SK-N-SH (cell line): ENCODE data around the gene DLX4. TPM values are rescaled to one million over a fixed set of nuclear protein-coding genes. Genes with fewer than 3 reads are reported as not detected.

ENCODE experiments used
- CTCF ChIA-PET: fragments of 300-600, 350-600 bp; formaldehyde crosslinking; extraction: SDS; loops from one replicate; lab custom pipeline; 2021; lab: Yijun Ruan, JAX
- POLR2A ChIA-PET: fragments of 350-600 bp; sonication (Branson Sonifier 250); formaldehyde crosslinking; extraction: SDS; loops from one replicate; lab custom pipeline; 2020; ENCODE audit warnings: antibody characterized with exemption, inconsistent platforms; lab: Yijun Ruan, JAX
- DNase-seq: peaks from one replicate; pipeline ENCODE4 v3.0.0; 2012
- H2AFZ ChIP-seq: fragments of 200-600 bp; sonication (generic); 2 replicates; pipeline ENCODE4 v1.8.1; 2016; ENCODE audit warnings: antibody characterized with exemption, mild to moderate bottlenecking, low read depth
- H3F3A ChIP-seq: fragments of 200-600 bp; sonication (generic); replicated peaks from 2 replicates; pipeline ENCODE3; 2016; ENCODE audit warnings: antibody characterized with exemption, mild to moderate bottlenecking; ENCODE audit not compliant: insufficient read depth
- H3K27ac ChIP-seq, 2 experiments: fragments of 200-500 bp in 1 of 2; fragments of 200-600 bp in 1 of 2; sonication (Bioruptor generic) in 1 of 2; sonication (generic), shearing (Covaris generic) in 1 of 2; 2 replicates each; pipeline versions ENCODE4 v1.5.1 to v1.6.1; 2014 to 2016; ENCODE audit warnings: low read depth in 2 of 2, inconsistent platforms in 1 of 2, low read length in 1 of 2, mild to moderate bottlenecking in 1 of 2, mixed read lengths in 1 of 2
- H3K27me3 ChIP-seq: fragments of 200-600 bp; sonication (generic), shearing (Covaris generic); 2 replicates; pipeline ENCODE4 v1.6.1; 2016; ENCODE audit warnings: mixed run types; ENCODE audit not compliant: insufficient read depth
- H3K36me3 ChIP-seq, 2 experiments: fragments of 200-500 bp in 1 of 2; fragments of 200-600 bp in 1 of 2; sonication (Bioruptor generic) in 1 of 2; sonication (generic) in 1 of 2; replicated peaks in 1 of 2; 2 replicates each; pipeline versions ENCODE3 to v1.5.1; 2014 to 2016; ENCODE audit warnings: low read length in 1 of 2, mild to moderate bottlenecking in 1 of 2; ENCODE audit not compliant: insufficient read depth in 2 of 2, control insufficient read depth in 1 of 2
- H3K4me1 ChIP-seq, 2 experiments: fragments of 200-500 bp in 1 of 2; fragments of 200-600 bp in 1 of 2; sonication (Bioruptor generic) in 1 of 2; sonication (generic), shearing (Covaris generic) in 1 of 2; 2 replicates each; pipeline versions ENCODE4 v1.5.1 to v1.6.1; 2014 to 2016; ENCODE audit warnings: low read depth in 1 of 2, low read length in 1 of 2, mixed run types in 1 of 2; ENCODE audit not compliant: insufficient read depth in 2 of 2, control insufficient read depth in 1 of 2
- H3K4me2 ChIP-seq: fragments of 200-600 bp; sonication (generic), shearing (Covaris generic); 2 replicates; pipeline ENCODE4 v1.6.1; 2017; ENCODE audit warnings: mixed run types
- H3K4me3 ChIP-seq, 2 experiments: fragments of 200-500 bp in 1 of 2; fragments of 200-600 bp in 1 of 2; sonication (Bioruptor generic) in 1 of 2; sonication (generic), shearing (Covaris generic) in 1 of 2; 2 replicates each; pipeline versions ENCODE4 v1.5.1 to v1.8.1; 2014 to 2016; ENCODE audit warnings: low read depth in 2 of 2, inconsistent platforms in 1 of 2, low read length in 1 of 2, mild to moderate bottlenecking in 1 of 2, mixed read lengths in 1 of 2, moderate library complexity in 1 of 2
- H3K79me2 ChIP-seq: fragments of 200-600 bp; sonication (generic); 2 replicates; pipeline ENCODE4 v1.8.1; 2017; ENCODE audit warnings: mild to moderate bottlenecking; ENCODE audit not compliant: insufficient read depth
- H3K9ac ChIP-seq: fragments of 200-600 bp; sonication (generic); 2 replicates; pipeline ENCODE4 v1.6.1; 2017; ENCODE audit warnings: mixed run types
- H3K9me2 ChIP-seq: fragments of 200-600 bp; sonication (generic); 2 replicates; pipeline ENCODE4 v1.6.1; 2017; ENCODE audit warnings: mixed run types
- H3K9me3 ChIP-seq: fragments of 200-600 bp; sonication (generic); 2 replicates; pipeline ENCODE4 v1.6.1; 2017; ENCODE audit warnings: mixed run types, mild to moderate bottlenecking, moderate library complexity
- H4K20me1 ChIP-seq: fragments of 200-600 bp; sonication (generic); 2 replicates; pipeline ENCODE4 v1.6.1; 2017; ENCODE audit warnings: mild to moderate bottlenecking, mixed run types; ENCODE audit not compliant: insufficient read depth
- CHD2 ChIP-seq: fragments of 150-350 bp; IDR thresholded peaks from 2 replicates; pipeline ENCODE4 v1.6.1; 2018; ENCODE audit warnings: low read length; ENCODE audit not compliant: partially characterized antibody
- ELF1 ChIP-seq: IDR thresholded peaks from 2 replicates; pipeline ENCODE4 v1.4.0; 2012
- EZH2phosphoT487 ChIP-seq: fragments of 200-600 bp; sonication (generic); IDR thresholded peaks from 2 replicates; pipeline ENCODE4 v1.6.1; 2017; ENCODE audit warnings: low read depth, mixed run types, mild to moderate bottlenecking, antibody characterized with exemption, moderate library complexity, borderline replicate concordance
- FOSL2 ChIP-seq: IDR thresholded peaks from 2 replicates; pipeline ENCODE4 v1.4.0; 2012; ENCODE audit warnings: low read depth, mild to moderate bottlenecking, moderate library complexity, borderline replicate concordance
- FOXJ3 ChIP-seq: sonication (generic); formaldehyde crosslinking; IDR thresholded peaks from 2 replicates; pipeline ENCODE4 v1.5.1; 2020; ENCODE audit warnings: mild to moderate bottlenecking, missing genetic modification reagents
- FOXM1 ChIP-seq: IDR thresholded peaks from 2 replicates; pipeline ENCODE4 v1.4.0; 2012; ENCODE audit warnings: low read depth, mild to moderate bottlenecking
- MAX ChIP-seq: IDR thresholded peaks from 2 replicates; pipeline ENCODE4 v1.4.0; 2012; ENCODE audit warnings: low read depth
- MEF2A ChIP-seq: IDR thresholded peaks from 2 replicates; pipeline ENCODE4 v1.4.0; 2012; ENCODE audit warnings: low read depth, borderline replicate concordance
- PBX3 ChIP-seq: IDR thresholded peaks from 2 replicates; pipeline ENCODE4; 2012
- RCOR1 ChIP-seq: fragments of 150-350 bp; IDR thresholded peaks from 2 replicates; pipeline ENCODE4 v1.6.1; 2017; ENCODE audit warnings: antibody characterized with exemption, low read length
- REST ChIP-seq: IDR thresholded peaks from 2 replicates; pipeline ENCODE4 v1.6.1; 2012; ENCODE audit warnings: mild to moderate bottlenecking, low read depth, low read length, moderate library complexity
- SIN3A ChIP-seq: IDR thresholded peaks from 2 replicates; pipeline ENCODE4 v1.6.1; 2012; ENCODE audit warnings: low read depth, mild to moderate bottlenecking, low read length, moderate library complexity, borderline replicate concordance
- TAF1 ChIP-seq: IDR thresholded peaks from 2 replicates; pipeline ENCODE4 v1.6.1; 2012; ENCODE audit warnings: low read depth, mild to moderate bottlenecking, low read length, moderate library complexity, borderline replicate concordance
- USF1 ChIP-seq: IDR thresholded peaks from 2 replicates; pipeline ENCODE4 v1.4.0; 2012; ENCODE audit warnings: low read depth, borderline replicate concordance
- ZBTB33 ChIP-seq: IDR thresholded peaks from 2 replicates; pipeline ENCODE4 v1.4.0; 2012; ENCODE audit warnings: low read depth, borderline replicate concordance
- WGBS: methylation state at CpG from one replicate; pipeline ENCODE4 v1.1.6; 2017; ENCODE audit warnings: low lambda C conversion rate; 5-methylcytosine and 5-hydroxymethylcytosine counted together
- polyA plus RNA-seq, 3 experiments: library from polyadenylated mRNA; depleted of rRNA; stranded (reverse); fragments of >200 nt; gene quantifications; 2 replicates each; pipeline ENCODE4 v1.2.3, GENCODE V29; 2012

The DLX4 gene
- polyA plus RNA-seq, 1 of the 3 experiments (the other 2 are of a cell fraction): 0.10 TPM

- no peak for TF ChIP-seq MAX
- TF ChIP-seq USF1: no peak
- no peak for TF ChIP-seq CHD2
- no peak for TF ChIP-seq PBX3
- TF ChIP-seq REST: no peak
- TF ChIP-seq TAF1: no peak
- no peak for TF ChIP-seq MEF2A
- no peak for TF ChIP-seq EZH2phosphoT487
- TF ChIP-seq, all 33 proteins: peak for 0
- Histone ChIP-seq H3K4me3 (no peak overlapping the region), H3K27me3 (peaks cover 72% of the 10 kb centered on the region), H2AFZ (no peak overlapping the region), H3K36me3 (no peaks in the 10 kb centered on the region), H3K4me2 (no peak overlapping the region), H3K9ac (no peak overlapping the region), H3K9me3 (no peaks in the 10 kb centered on the region), H3K4me1 (no peaks in the 10 kb centered on the region), H3F3A (no peaks in the 10 kb centered on the region), H3K27ac (no peak overlapping the region), H3K79me2 (no peaks in the 10 kb centered on the region), H3K9me2 (no peaks in the 10 kb centered on the region), H4K20me1 (no peaks in the 10 kb centered on the region)
- WGBS: 24% methylated on average over 4 of the region's 4 CpGs
- CTCF ChIA-PET: interaction anchor here (1.2 to 30.0 kb wide), 4 partner anchors 23 to 142 kb away, joined by 5 to 1665 read pairs (median 616); partner anchors contain the start of genes DLX4 and TAC4
- POLR2A ChIA-PET: no interaction called here
- DNase-seq: no peak
Observed at GRCh38 chr17:50003911-50004310, 34.9 kb downstream of the DLX4 start.

- H3K27me3 ChIP-seq: peaks cover 24% of the 10 kb centered on the region; the same call in 1 of the 2 replicates
- no peak overlapping the region for H3K27ac ChIP-seq
- H3K4me3 ChIP-seq: no peak overlapping the region
- no peaks in the 10 kb centered on the region for H3K4me1 ChIP-seq
- H3K9ac ChIP-seq: no peak overlapping the region
- no peaks in the 10 kb centered on the region for H4K20me1 ChIP-seq
- ChIA-PET CTCF (interaction anchor here (1.0 to 30.0 kb wide), 4 partner anchors 12 to 148 kb away, joined by 4 to 1665 read pairs (median 8); partner anchors contain the start of gene TAC4), POLR2A (no interaction called here)
- WGBS: 18% methylated on average over 2 of the region's 2 CpGs
- no peak overlapping the region for H3K4me2 ChIP-seq
- no peaks in the 10 kb centered on the region for H3K9me2 ChIP-seq
- no peaks in the 10 kb centered on the region for H3F3A ChIP-seq
- DNase-seq: no peak
- H3K9me3 ChIP-seq: 0 out of 2 replicates have a peak, but pooled peaks cover 12% of the 10 kb centered on the region
- H2AFZ ChIP-seq: no peak overlapping the region
- no peaks in the 10 kb centered on the region for H3K79me2 ChIP-seq
- no peaks in the 10 kb centered on the region for H3K36me3 ChIP-seq
- TF ChIP-seq FOSL2 (no peak), FOXM1 (no peak), FOXJ3 (CRISPR knock-in tag) (no peak), ZBTB33 (no peak), REST (no peak), SIN3A (no peak), MAX (no peak), RCOR1 (no peak), ELF1 (no peak), MEF2A (no peak)
Observed at GRCh38 chr17:50009282-50009681, 40.3 kb downstream of the DLX4 start.
